ENCODE data around the gene TRIM62. TPM values are rescaled to one million over a fixed set of nuclear protein-coding genes. Genes with fewer than 3 reads are reported as not detected.

The TRIM62 gene
- total RNA-seq, 1 experiment from 2014 or later = 2.5 TPM

- Histone ChIP-seq H3K36me3 (ENCODE audit: control insufficient read depth, insufficient read depth, low read length) (no peaks in the 10 kb centered on the region), H3K9me3 (no peaks in the 10 kb centered on the region), H3K4me3 (ENCODE audit: low read depth, low read length) (no peak overlapping the region), H3K4me1 (peaks cover 18% of the 10 kb centered on the region), H3K27me3 (replicated peaks; ENCODE audit: control insufficient read depth, insufficient read depth, low read length) (no peaks in the 10 kb centered on the region)
- no peaks in the 10 kb centered on the region for H3K9me3 Mint-ChIP-seq (ENCODE audit: unreplicated experiment)
- no peaks in the 10 kb centered on the region for H3K36me3 Mint-ChIP-seq (ENCODE audit: insufficient read depth, unreplicated experiment)
- POLR2A ChIA-PET = no interaction called here
- no peak for TF ChIP-seq CTCF (IDR thresholded peaks at IDR 0.05; ENCODE audit: insufficient read depth in 1 of 2, low read depth in 1 of 2, low read length in 1 of 2, severe bottlenecking in 1 of 2, unreplicated experiment in 1 of 2)
- H3K27ac Mint-ChIP-seq (ENCODE audit: unreplicated experiment) = peak overlapping the region; percentile 50
- H3K4me1 Mint-ChIP-seq (ENCODE audit: low read depth, unreplicated experiment) = peaks cover 11% of the 10 kb centered on the region
- intact Hi-C loops (cut with micrococcal nuclease; ENCODE audit: unreplicated experiment) = no loop called here
- no peak overlapping the region for H3K4me3 Mint-ChIP-seq (ENCODE audit: unreplicated experiment)
- CTCF ChIA-PET = interaction anchor here (0.7 kb wide), 1 partner anchor 23 kb away, joined by 4 read pairs; no protein-coding TSS in a partner anchor
- no peak for DNase-seq
- H3K27me3 Mint-ChIP-seq (ENCODE audit: insufficient read depth, unreplicated experiment) = no peaks in the 10 kb centered on the region
- BruUV-seq (replicated peaks) = no TSS peak
Observed at GRCh38 chr1:33150522-33150921, 31.3 kb downstream of the TRIM62 start.

- Mint-ChIP-seq H3K27me3 (ENCODE audit: insufficient read depth, unreplicated experiment) (no peaks in the 10 kb centered on the region), H3K4me3 (ENCODE audit: unreplicated experiment) (no peak overlapping the region)
Observed at GRCh38 chr1:33149453-33150190, 32.2 kb downstream of the TRIM62 start.

GRCh38 chr1:33148615-33149014 lies 33.2 kb downstream of the TRIM62 start:
- Mint-ChIP-seq H3K4me1 (ENCODE audit: low read depth, unreplicated experiment) (peaks cover 11% of the 10 kb centered on the region), H3K4me3 (ENCODE audit: unreplicated experiment) (no peak overlapping the region), H3K9me3 (ENCODE audit: unreplicated experiment) (no peaks in the 10 kb centered on the region), H3K27ac (ENCODE audit: unreplicated experiment) (no peak overlapping the region), H3K27me3 (ENCODE audit: insufficient read depth, unreplicated experiment) (no peaks in the 10 kb centered on the region), H3K36me3 (ENCODE audit: insufficient read depth, unreplicated experiment) (no peaks in the 10 kb centered on the region)
- H3K4me1 ChIP-seq = peaks cover 18% of the 10 kb centered on the region
- no peaks in the 10 kb centered on the region for H3K9me3 ChIP-seq
- intact Hi-C loops (cut with micrococcal nuclease; ENCODE audit: unreplicated experiment) = no loop called here
- ChIA-PET CTCF (no interaction called here), POLR2A (no interaction called here)
- no peaks in the 10 kb centered on the region for H3K27me3 ChIP-seq (replicated peaks; ENCODE audit: control insufficient read depth, insufficient read depth, low read length)
- no TSS peak for BruUV-seq (replicated peaks)
- no peaks in the 10 kb centered on the region for H3K36me3 ChIP-seq (ENCODE audit: control insufficient read depth, insufficient read depth, low read length)
- no peak for TF ChIP-seq CTCF (IDR thresholded peaks at IDR 0.05; ENCODE audit: insufficient read depth in 1 of 2, low read depth in 1 of 2, low read length in 1 of 2, severe bottlenecking in 1 of 2, unreplicated experiment in 1 of 2)
- no peak overlapping the region for H3K4me3 ChIP-seq (ENCODE audit: low read depth, low read length)
- DNase-seq = no peak

More at GRCh38 chr1:33149453-33150190, 32.2 kb downstream of the TRIM62 start:
- Histone ChIP-seq H3K36me3 (ENCODE audit: control insufficient read depth, insufficient read depth, low read length) (no peaks in the 10 kb centered on the region), H3K4me3 (ENCODE audit: low read depth, low read length) (no peak overlapping the region), H3K4me1 (peaks cover 18% of the 10 kb centered on the region), H3K27me3 (replicated peaks; ENCODE audit: control insufficient read depth, insufficient read depth, low read length) (no peaks in the 10 kb centered on the region), H3K9me3 (no peaks in the 10 kb centered on the region)
- peak in 1 of 2 experiments; percentile 47 for DNase-seq
- Mint-ChIP-seq H3K27ac (ENCODE audit: unreplicated experiment) (no peak overlapping the region), H3K36me3 (ENCODE audit: insufficient read depth, unreplicated experiment) (no peaks in the 10 kb centered on the region), H3K9me3 (ENCODE audit: unreplicated experiment) (no peaks in the 10 kb centered on the region), H3K4me1 (ENCODE audit: low read depth, unreplicated experiment) (peaks cover 11% of the 10 kb centered on the region)
- CTCF ChIA-PET = no interaction called here
- no peak for TF ChIP-seq CTCF (IDR thresholded peaks at IDR 0.05; ENCODE audit: insufficient read depth in 1 of 2, low read depth in 1 of 2, low read length in 1 of 2, severe bottlenecking in 1 of 2, unreplicated experiment in 1 of 2)
- intact Hi-C loops (cut with micrococcal nuclease; ENCODE audit: unreplicated experiment) = no loop called here
- no TSS peak for BruUV-seq (replicated peaks)
- POLR2A ChIA-PET = interaction anchor here (0.6 kb wide), 1 partner anchor 33 kb away, joined by 4 read pairs; no protein-coding TSS in a partner anchor
